ENCODE results near the gene GPR142.

GPR142 gene

GRCh38 chr17:74367206-74367605 lies at the start of gene GPR142:
Gene GPR142, plus strand, starts transcription at chr17:74367506. Its CDS starts 2,035 bp downstream, at chr17:74369541.
- no peak for DNase-seq (ENCODE audit: low read depth)

GRCh38 chr17:74318391-74318790 lies 48.9 kb upstream of the GPR142 start:
- DNase-seq (ENCODE audit: low read depth): no peak

- DNase-seq (ENCODE audit: low read depth): no peak
Observed at GRCh38 chr17:74324521-74324920, 42.8 kb upstream of the GPR142 start.

- DNase-seq (ENCODE audit: low read depth): no peak
Observed at GRCh38 chr17:74325376-74325742, 41.9 kb upstream of the GPR142 start.

GRCh38 chr17:74325743-74326379 lies 41.4 kb upstream of the GPR142 start, which contains the start of gene KIF19:
Gene KIF19, plus strand, starts transcription at chr17:74326226. Its CDS starts 124 bp downstream, at chr17:74326350.
- no peak for DNase-seq (ENCODE audit: low read depth)

- no peak for DNase-seq (ENCODE audit: low read depth)
Observed at GRCh38 chr17:74326506-74326905, 40.8 kb upstream of the GPR142 start.

- DNase-seq (ENCODE audit: low read depth): no peak
Observed at GRCh38 chr17:74328487-74328886, 38.8 kb upstream of the GPR142 start.

GRCh38 chr17:74329378-74329777 lies 37.9 kb upstream of the GPR142 start:
- DNase-seq (ENCODE audit: low read depth): no peak

- no peak for DNase-seq (ENCODE audit: low read depth)
Observed at GRCh38 chr17:74330446-74330845, 36.9 kb upstream of the GPR142 start.

GRCh38 chr17:74332017-74332650 lies 35.2 kb upstream of the GPR142 start:
- DNase-seq (ENCODE audit: low read depth): no peak

- no peak for DNase-seq (ENCODE audit: low read depth)
Observed at GRCh38 chr17:74332763-74333283, 34.5 kb upstream of the GPR142 start.

GRCh38 chr17:74334393-74335039 lies 32.8 kb upstream of the GPR142 start:
- DNase-seq (ENCODE audit: low read depth): no peak

GRCh38 chr17:74335529-74336062 lies 31.7 kb upstream of the GPR142 start:
- no peak for DNase-seq (ENCODE audit: low read depth)

- DNase-seq (ENCODE audit: low read depth): no peak
Observed at GRCh38 chr17:74336307-74336706, 31.0 kb upstream of the GPR142 start.

GRCh38 chr17:74337834-74338500 lies 29.3 kb upstream of the GPR142 start:
- no peak for DNase-seq (ENCODE audit: low read depth)

- DNase-seq (ENCODE audit: low read depth): no peak
Observed at GRCh38 chr17:74339537-74340195, 27.6 kb upstream of the GPR142 start.

GRCh38 chr17:74340470-74341023 lies 26.8 kb upstream of the GPR142 start:
- DNase-seq (ENCODE audit: low read depth): no peak

GRCh38 chr17:74342224-74342623 lies 25.1 kb upstream of the GPR142 start:
- DNase-seq (ENCODE audit: low read depth): no peak

- DNase-seq (ENCODE audit: low read depth): no peak
Observed at GRCh38 chr17:74343121-74343520, 24.2 kb upstream of the GPR142 start.

- DNase-seq (ENCODE audit: low read depth): no peak
Observed at GRCh38 chr17:74343526-74344284, 23.6 kb upstream of the GPR142 start.

GRCh38 chr17:74344658-74345057 lies 22.6 kb upstream of the GPR142 start:
- DNase-seq (ENCODE audit: low read depth): no peak
